Adrenal gland (tissue), 12 donors: Measurements from ENCODE around the gene GLB1L3. TPM values are rescaled to one million over a fixed set of nuclear protein-coding genes. Genes with fewer than 3 reads are reported as not detected.
A peak's percentile ranks its signal among the peaks of the same experiment; 100 is the strongest.

Experiments
- DNase-seq, 7 donors: peaks; one replicate each; pipeline ENCODE4 v3.0.0-alpha.2; 2019 to 2020
- H3K27ac ChIP-seq, 5 donors: fragments of 200-600 bp; sonication (generic) in 4 of 5; 1 replicate in 3 of 5; 2 replicates in 2 of 5; pipeline versions ENCODE4 v1.5.1 to v1.8.0; 2016 to 2020; ENCODE audit warnings: mild to moderate bottlenecking in 1 of 5
- H3K27me3 ChIP-seq: fragments of 200-600 bp; 2 replicates; pipeline ENCODE4 v1.8.0; 2021
- H3K36me3 ChIP-seq, 2 donors: fragments of 200-600 bp; replicated peaks in 1 of 2; 1 replicate in 1 of 2; 2 replicates in 1 of 2; pipeline versions ENCODE4 v1.5.1 to v1.8.0; 2018 to 2022
- H3K4me1 ChIP-seq, 2 donors: fragments of 200-600 bp; replicated peaks in 1 of 2; 1 replicate in 1 of 2; 2 replicates in 1 of 2; pipeline versions ENCODE4 v1.5.1 to v1.8.0; 2018 to 2021
- H3K4me3 ChIP-seq, 4 donors: fragments of 200-600 bp; sonication (generic) in 3 of 4; one replicate each; pipeline ENCODE4 v1.5.1; 2016 to 2018
- H3K9me3 ChIP-seq, 3 donors: fragments of 200-600 bp; sonication (generic) in 1 of 3; replicated peaks in 1 of 3; 1 replicate in 2 of 3; 2 replicates in 1 of 3; pipeline versions ENCODE4 v1.5.1 to v1.8.0; 2016 to 2021
- CTCF ChIP-seq, 6 experiments: fragments of 450-650 bp in 4 of 6; fragments of 200-600 bp in 2 of 6; sonication (generic) in 1 of 6; IDR thresholded peaks; 1 replicate in 5 of 6; 2 replicates in 1 of 6; pipeline versions ENCODE4 v1.5.1 to v1.8.0; 2016 to 2021; ENCODE audit warnings: antibody characterized with exemption in 6 of 6, mild to moderate bottlenecking in 2 of 6, moderate library complexity in 1 of 6
- POLR2A ChIP-seq, 2 donors: fragments of 450-650 bp; IDR thresholded peaks; one replicate each; pipeline ENCODE4 v1.6.1; 2017; ENCODE audit warnings: antibody characterized with exemption in 2 of 2, mild to moderate bottlenecking in 2 of 2, moderate library complexity in 1 of 2
- WGBS, 4 donors: extraction: QIAGEN DNeasy Blood & Tissue Kit in 2 of 4; methylation state at CpG; one replicate each; pipeline versions ENCODE4 v1.1.5 to v1.1.7; 2013 to 2017; 5-methylcytosine and 5-hydroxymethylcytosine counted together
- intact Hi-C, 2 donors: fragments of 100-400 bp; cut with DNase I; formaldehyde crosslinking; loops; one replicate each; pipeline versions ENCODE4 v1.14.1 to v1.15.0; 2022 to 2023
- polyA plus RNA-seq, 3 donors: library from polyadenylated mRNA; stranded (reverse); fragments of 200-250 nt in 2 of 3; fragments of 350-450 nt in 1 of 3; fragmentation: Illumina TruSeq in 1 of 3; extraction: RNeasy Lipid Tissue Mini Kit (QIAGEN cat#74804) in 1 of 3; gene quantifications; one replicate each; pipeline ENCODE4 v1.2.3, GENCODE V29; 2013 to 2014
- total RNA-seq, 9 donors: library from RNA; depleted of rRNA in 4 of 9; stranded (reverse); fragments of >200 nt in 4 of 9; fragments of 120-200 nt in 1 of 9; fragmentation: NEBNext Ultra II Directional in 1 of 9; extraction: Animal tissue kit (Norgen Biotek cat#: 25700) in 1 of 9; gene quantifications; one replicate each; pipeline versions ENCODE4 v1.1.0 to v1.2.4, GENCODE V29; 2013 to 2023
- donor health status: healthy with polysubstance abuse.
- donor health status: Bipolar disorder and iron deficiency.
- donor health status: DM: yes; HTN: yes; CAD: no.
- donor health status: DM: no; HTN: no; CAD: no.
- donor health status: DM: no; HTN: no; CAD: no.
- donor health status: DM: yes; HTN: yes; CAD: no.

Gene GLB1L3
- total and polyA plus RNA-seq, 12 donors, result 0.06 to 1.4 (median 0.51) TPM; not detected in 5

- H3K9me3 ChIP-seq, result no peaks in the 10 kb centered on the region
- H3K27ac ChIP-seq, result no peak overlapping the region
- peaks cover 0 to 54% of the 10 kb centered on the region in 2 donors for H3K36me3 ChIP-seq
- DNase-seq, result peak in 2 of 7 donors; percentile 24 to 30
- intact Hi-C loops, result no loop called here
- H3K27me3 ChIP-seq, result no peaks in the 10 kb centered on the region
- 86 to 90% (median 88%) methylated on average over 7 of the region's 7 CpGs for WGBS, 4 donors
- TF ChIP-seq CTCF (IDR thresholded peaks at IDR 0.05) (no peak), POLR2A (IDR thresholded peaks at IDR 0.05) (no peak)
- peaks cover 4 to 11% of the 10 kb centered on the region in 2 donors for H3K4me1 ChIP-seq
- no peak overlapping the region for H3K4me3 ChIP-seq
Observed at GRCh38 chr11:134236834-134237556, 39.2 kb upstream of the GLB1L3 start.

- Histone ChIP-seq H3K4me3 (no peak overlapping the region), H3K9me3 (no peaks in the 10 kb centered on the region), H3K27ac (no peak overlapping the region), H3K4me1 (peaks cover 4 to 8% of the 10 kb centered on the region in 2 donors), H3K27me3 (no peaks in the 10 kb centered on the region), H3K36me3 (peaks cover 0 to 59% of the 10 kb centered on the region in 2 donors)
- no peak for DNase-seq
- no peak for TF ChIP-seq CTCF (IDR thresholded peaks at IDR 0.05)
- no peak for TF ChIP-seq POLR2A (IDR thresholded peaks at IDR 0.05)
- intact Hi-C loops, result no loop called here
- 85 to 90% (median 88%) methylated on average over 11 of the region's 11 CpGs for WGBS, 4 donors
Observed at GRCh38 chr11:134237557-134237922, 38.6 kb upstream of the GLB1L3 start.

- peaks cover 0 to 73% of the 10 kb centered on the region in 2 donors for H3K36me3 ChIP-seq
- DNase-seq, result no peak
- no peak for TF ChIP-seq POLR2A (IDR thresholded peaks at IDR 0.05)
- no peak for TF ChIP-seq CTCF (IDR thresholded peaks at IDR 0.05)
- no peaks in the 10 kb centered on the region for H3K27me3 ChIP-seq
- peaks cover 4% of the 10 kb centered on the region in 2 donors for H3K4me1 ChIP-seq
- intact Hi-C loops, result no loop called here
- H3K27ac ChIP-seq, result no peak overlapping the region
- H3K4me3 ChIP-seq, result no peak overlapping the region
- WGBS, 4 donors, result 86 to 94% (median 92%) methylated on average over 5 of the region's 5 CpGs
- H3K9me3 ChIP-seq, result no peaks in the 10 kb centered on the region
Observed at GRCh38 chr11:134238956-134239355, 37.2 kb upstream of the GLB1L3 start.

GRCh38 chr11:134240592-134240991 lies 35.6 kb upstream of the GLB1L3 start:
- no peak for TF ChIP-seq CTCF (IDR thresholded peaks at IDR 0.05)
- no peak for TF ChIP-seq POLR2A (IDR thresholded peaks at IDR 0.05)
- intact Hi-C loops, result no loop called here
- peaks cover 0 to 80% of the 10 kb centered on the region in 2 donors for H3K36me3 ChIP-seq
- DNase-seq, result peak in 1 of 7 donors; percentile 29
- WGBS, 4 donors, result 65 to 72% (median 70%) methylated on average over 6 of the region's 6 CpGs
- H3K4me1 ChIP-seq, result peaks cover under 1 to 2% of the 10 kb centered on the region in 2 donors
- H3K27me3 ChIP-seq, result no peaks in the 10 kb centered on the region
- no peak overlapping the region for H3K27ac ChIP-seq
- no peak overlapping the region for H3K4me3 ChIP-seq
- no peaks in the 10 kb centered on the region for H3K9me3 ChIP-seq
